Measurements from ENCODE around the gene MAML3. TPM values are rescaled to one million over a fixed set of nuclear protein-coding genes. Genes with fewer than 3 reads are reported as not detected.

The MAML3 gene
- polyA plus RNA-seq, 1 donor (not counting 4 experiments of a cell fraction or from before 2014, with no cell fraction given), result 0.68 TPM

- H3K4me3 ChIP-seq (ENCODE audit: control insufficient read depth in 2 of 3, extremely low read depth in 1 of 3, insufficient read depth in 2 of 3, low read depth in 1 of 3, low read length in 3 of 3), result no peak overlapping the region
- TF ChIP-seq EZH2 (IDR thresholded peaks at IDR 0.05; ENCODE audit: low read length) (no peak), CTCF (optimal IDR thresholded peaks at IDR 0.05 in 1 of 3, IDR thresholded peaks at IDR 0.05 in 1 of 3, conservative IDR thresholded peaks at IDR 0.05 in 1 of 3; ENCODE audit: extremely low read depth in 1 of 3, insufficient read depth in 2 of 3, low read length in 3 of 3) (no peak)
- H3K9me1 ChIP-seq (ENCODE audit: control insufficient read depth, extremely low read depth, insufficient read depth, low read length), result no peaks in the 10 kb centered on the region
- H2AFZ ChIP-seq (ENCODE audit: control insufficient read depth, low read length), result no peak overlapping the region
- no peak overlapping the region for H3K9ac ChIP-seq (ENCODE audit: control insufficient read depth, extremely low read depth, insufficient read depth, low read length)
- FAIRE-seq (no peak), DNase-seq (ENCODE audit: low read depth, low spot score) (no peak)
- no peaks in the 10 kb centered on the region for H3K27me3 ChIP-seq (ENCODE audit: control insufficient read depth, extremely low read depth, insufficient read depth, low read length)
- H3K9me3 ChIP-seq (ENCODE audit: control insufficient read depth, low read depth, low read length), result no peaks in the 10 kb centered on the region
- H3K79me2 ChIP-seq (ENCODE audit: control insufficient read depth, insufficient read depth, low read length), result no peaks in the 10 kb centered on the region
- H3K4me1 ChIP-seq (ENCODE audit: control insufficient read depth, extremely low read depth, insufficient read depth, low read length), result peaks cover 48% of the 10 kb centered on the region
- dilution Hi-C loops (cut with MboI; ENCODE audit: extremely low pct_ligation_motif_present, low sequenced_read_pairs), result no loop called here
- H3K36me3 ChIP-seq (ENCODE audit: control insufficient read depth in 2 of 2, extremely low read depth in 1 of 2, insufficient read depth in 2 of 2, low read length in 2 of 2), result no peaks in the 10 kb centered on the region
- H3K27ac ChIP-seq (ENCODE audit: control insufficient read depth, insufficient read depth, low read length), result no peak overlapping the region
- no peak overlapping the region for H3K4me2 ChIP-seq (ENCODE audit: control insufficient read depth, extremely low read depth, insufficient read depth, low read depth, low read length)
- H4K20me1 ChIP-seq (ENCODE audit: control insufficient read depth, extremely low read depth, insufficient read depth, low read length), result no peaks in the 10 kb centered on the region
Observed at GRCh38 chr4:140096921-140097320, 57.1 kb downstream of the MAML3 start.

DNA sequence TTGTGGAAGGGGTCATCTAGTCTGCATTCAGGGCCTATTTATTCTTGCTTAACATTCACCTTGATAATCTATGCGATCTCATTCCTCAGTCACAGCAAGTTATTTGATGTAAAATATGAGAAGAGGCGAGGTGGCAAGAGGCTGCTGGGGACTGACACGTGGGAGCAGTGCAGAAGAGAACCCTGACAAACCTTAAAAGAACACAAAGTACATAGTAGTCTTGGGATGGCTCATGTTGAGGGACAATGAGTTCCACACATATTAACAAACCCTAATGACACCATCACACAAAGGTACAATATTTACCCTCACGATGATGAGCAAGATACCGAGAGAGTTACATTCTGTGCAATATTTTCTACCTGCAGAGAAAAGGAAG, 57.5 kb downstream of the MAML3 start:
- H4K20me1 ChIP-seq (ENCODE audit: control insufficient read depth, extremely low read depth, insufficient read depth, low read length), result no peaks in the 10 kb centered on the region
- H3K4me3 ChIP-seq (ENCODE audit: control insufficient read depth in 2 of 3, extremely low read depth in 1 of 3, insufficient read depth in 2 of 3, low read depth in 1 of 3, low read length in 3 of 3), result no peak overlapping the region
- H3K4me1 ChIP-seq (ENCODE audit: control insufficient read depth, extremely low read depth, insufficient read depth, low read length), result peaks cover 49% of the 10 kb centered on the region
- no peaks in the 10 kb centered on the region for H3K79me2 ChIP-seq (ENCODE audit: control insufficient read depth, insufficient read depth, low read length)
- H3K9me1 ChIP-seq (ENCODE audit: control insufficient read depth, extremely low read depth, insufficient read depth, low read length), result no peaks in the 10 kb centered on the region
- no peak for TF ChIP-seq CTCF (optimal IDR thresholded peaks at IDR 0.05 in 1 of 3, IDR thresholded peaks at IDR 0.05 in 1 of 3, conservative IDR thresholded peaks at IDR 0.05 in 1 of 3; ENCODE audit: extremely low read depth in 1 of 3, insufficient read depth in 2 of 3, low read length in 3 of 3)
- TF ChIP-seq EZH2 (IDR thresholded peaks at IDR 0.05; ENCODE audit: low read length), result no peak
- no peak overlapping the region for H3K9ac ChIP-seq (ENCODE audit: control insufficient read depth, extremely low read depth, insufficient read depth, low read length)
- DNase-seq (ENCODE audit: low read depth, low spot score), result no peak
- no peaks in the 10 kb centered on the region for H3K27me3 ChIP-seq (ENCODE audit: control insufficient read depth, extremely low read depth, insufficient read depth, low read length)
- H3K36me3 ChIP-seq (ENCODE audit: control insufficient read depth in 2 of 2, extremely low read depth in 1 of 2, insufficient read depth in 2 of 2, low read length in 2 of 2), result no peaks in the 10 kb centered on the region
- dilution Hi-C loops (cut with MboI; ENCODE audit: extremely low pct_ligation_motif_present, low sequenced_read_pairs), result no loop called here
- no peaks in the 10 kb centered on the region for H3K9me3 ChIP-seq (ENCODE audit: control insufficient read depth, low read depth, low read length)
- no peak for FAIRE-seq
- no peak overlapping the region for H3K4me2 ChIP-seq (ENCODE audit: control insufficient read depth, extremely low read depth, insufficient read depth, low read depth, low read length)
- no peak overlapping the region for H2AFZ ChIP-seq (ENCODE audit: control insufficient read depth, low read length)
- H3K27ac ChIP-seq (ENCODE audit: control insufficient read depth, insufficient read depth, low read length), result no peak overlapping the region
